Endothelial cell of umbilical vein (primary cell): ENCODE measurements around the gene AFG3L2. TPM values are rescaled to one million over a fixed set of nuclear protein-coding genes. Genes with fewer than 3 reads are reported as not detected.

Source experiments
- BruUV-seq: library from RNA; stranded (reverse); fragments of 400-500 nt; replicated peaks from 2 replicates; lab custom pipeline; 2021; lab: Mats Ljungman, UMichigan
- CTCF ChIA-PET: fragments of 300-600, 350-600 bp; sonication (Branson Sonifier 250); formaldehyde crosslinking; loops from one replicate; lab custom pipeline; 2021; ENCODE audit warnings: antibody characterized with exemption, inconsistent platforms; lab: Charles Lee
- POLR2A ChIA-PET: fragments of 300-600, 350-600 bp; sonication (Branson Sonifier 250); formaldehyde crosslinking; loops from one replicate; lab custom pipeline; 2021; ENCODE audit warnings: antibody characterized with exemption, inconsistent platforms; lab: Charles Lee
- DNase-seq: peaks from one replicate; pipeline ENCODE4 v3.0.0-alpha.2; 2011; ENCODE audit warnings: low read depth, low spot score
- FAIRE-seq: peaks from 2 replicates; lab custom pipeline; 2011; peaks lifted over from hg19 to GRCh38; lab: Jason Lieb, UNC
- H2AFZ ChIP-seq: 2 replicates; pipeline ENCODE4 v1.6.0; 2012; ENCODE audit warnings: low read depth, low read length, control low read depth, inconsistent platforms
- H3K27ac ChIP-seq: 2 replicates; pipeline ENCODE4 v1.5.1; 2011; ENCODE audit warnings: low read depth, mild to moderate bottlenecking, control low read depth, low read length, moderate library complexity; ENCODE audit not compliant: insufficient read depth
- H3K27me3 ChIP-seq, 2 experiments: 2 replicates each; pipeline versions ENCODE4 v1.6.0 to v1.6.1; 2011; ENCODE audit warnings: low read length in 2 of 2, mixed read lengths in 1 of 2; ENCODE audit not compliant: control insufficient read depth in 2 of 2, insufficient read depth in 2 of 2
- H3K36me3 ChIP-seq, 2 experiments: 2 replicates in 1 of 2; 3 replicates in 1 of 2; pipeline ENCODE4 v1.5.1; 2011; ENCODE audit warnings: low read length in 2 of 2, mild to moderate bottlenecking in 1 of 2, moderate library complexity in 1 of 2; ENCODE audit not compliant: control insufficient read depth in 2 of 2, insufficient read depth in 2 of 2; ENCODE audit errors: extremely low read depth in 1 of 2
- H3K4me1 ChIP-seq: 3 replicates; pipeline ENCODE4 v1.5.1; 2011; ENCODE audit warnings: mild to moderate bottlenecking, low read length; ENCODE audit not compliant: control insufficient read depth, insufficient read depth; ENCODE audit errors: extremely low read depth
- H3K4me2 ChIP-seq: 2 replicates; pipeline ENCODE4 v1.6.1; 2011; ENCODE audit warnings: low read length, control low read depth, mixed read lengths; ENCODE audit not compliant: insufficient read depth
- H3K4me3 ChIP-seq, 3 experiments: fragments of 200-600 bp in 1 of 3; sonication (generic), shearing (Covaris generic) in 1 of 3; replicated peaks in 1 of 3; 2 replicates each; pipeline ENCODE4 v1.5.1; 2011 to 2016; ENCODE audit warnings: control low read depth in 3 of 3, low read length in 3 of 3, mild to moderate bottlenecking in 2 of 3, inconsistent platforms in 1 of 3, low read depth in 1 of 3, moderate library complexity in 1 of 3; ENCODE audit not compliant: insufficient read depth in 1 of 3
- H3K79me2 ChIP-seq: 2 replicates; pipeline ENCODE4 v1.6.0; 2012; ENCODE audit warnings: low read length, inconsistent platforms; ENCODE audit not compliant: control insufficient read depth, insufficient read depth
- H3K9ac ChIP-seq: replicated peaks from 2 replicates; pipeline ENCODE3; 2011; ENCODE audit warnings: low read length, control low read depth; ENCODE audit not compliant: insufficient read depth; ENCODE audit errors: extremely low read depth
- H3K9me1 ChIP-seq: replicated peaks from 3 replicates; pipeline ENCODE4 v1.6.0; 2011; ENCODE audit warnings: mild to moderate bottlenecking, low read length; ENCODE audit not compliant: control insufficient read depth, insufficient read depth; ENCODE audit errors: extremely low read depth
- H3K9me3 ChIP-seq: replicated peaks from 2 replicates; pipeline ENCODE4 v1.5.1; 2012; ENCODE audit warnings: low read length, inconsistent platforms; ENCODE audit not compliant: control insufficient read depth, insufficient read depth
- H4K20me1 ChIP-seq: replicated peaks from 2 replicates; pipeline ENCODE3; 2011; ENCODE audit warnings: mild to moderate bottlenecking, low read length; ENCODE audit not compliant: control insufficient read depth, insufficient read depth; ENCODE audit errors: extremely low read depth
- EZH2 ChIP-seq: IDR thresholded peaks from 2 replicates; pipeline ENCODE4 v1.6.1; 2012; ENCODE audit warnings: borderline replicate concordance, low read depth, mild to moderate bottlenecking, moderate library complexity, low read length, inconsistent platforms; ENCODE audit not compliant: severe bottlenecking
- GATA2 ChIP-seq: IDR thresholded peaks from 2 replicates; pipeline ENCODE4 v1.7.0; 2011; ENCODE audit warnings: low read depth, mild to moderate bottlenecking, moderate library complexity, mixed read lengths, low read length; ENCODE audit not compliant: insufficient read length, insufficient read depth
- JUN ChIP-seq: IDR thresholded peaks from 2 replicates; pipeline ENCODE4 v1.6.1; 2011; ENCODE audit warnings: borderline replicate concordance, low read depth; ENCODE audit not compliant: insufficient read length, insufficient read depth
- dilution Hi-C: fragments of 300-500 bp; cut with MboI; formaldehyde crosslinking; loops from one replicate; pipeline ENCODE4 v1.15.0; 2019; ENCODE audit warnings: low sequenced_read_pairs; ENCODE audit not compliant: extremely low pct_ligation_motif_present
- intact Hi-C: fragments of 100-400 bp; cut with micrococcal nuclease; formaldehyde crosslinking; loops from one replicate; pipeline ENCODE4 v1.10.0; 2022
- polyA plus RNA-seq, 4 experiments: library from polyadenylated mRNA; depleted of rRNA in 3 of 4; stranded (reverse) in 3 of 4; unstranded in 1 of 4; fragments of >200 nt; gene quantifications; 2 replicates each; pipeline versions ENCODE4 v1.2.1 to v1.2.3, GENCODE V29; 2011 to 2012; ENCODE audit warnings: missing spikeins in 1 of 4
- total RNA-seq: library from RNA; stranded (reverse); gene quantifications from 2 replicates; pipeline ENCODE4 v1.2.3, GENCODE V29; 2021
- TF ChIP-seq, protein P1 (sequence below), 2 donors: IDR thresholded peaks; 1 replicate in 1 of 2; 2 replicates in 1 of 2; pipeline ENCODE4 v1.5.1; 2011; ENCODE audit warnings: low read length in 2 of 2, mild to moderate bottlenecking in 2 of 2, moderate library complexity in 2 of 2, control low read depth in 1 of 2, inconsistent platforms in 1 of 2, low read depth in 1 of 2; ENCODE audit not compliant: insufficient read depth in 1 of 2; ENCODE audit errors: extremely low read depth in 1 of 2

AFG3L2 gene
- total and polyA plus RNA-seq, 2 donors (not counting 3 experiments of a cell fraction or from before 2014, with no cell fraction given), result 19.3 to 42.4 TPM

DNA sequence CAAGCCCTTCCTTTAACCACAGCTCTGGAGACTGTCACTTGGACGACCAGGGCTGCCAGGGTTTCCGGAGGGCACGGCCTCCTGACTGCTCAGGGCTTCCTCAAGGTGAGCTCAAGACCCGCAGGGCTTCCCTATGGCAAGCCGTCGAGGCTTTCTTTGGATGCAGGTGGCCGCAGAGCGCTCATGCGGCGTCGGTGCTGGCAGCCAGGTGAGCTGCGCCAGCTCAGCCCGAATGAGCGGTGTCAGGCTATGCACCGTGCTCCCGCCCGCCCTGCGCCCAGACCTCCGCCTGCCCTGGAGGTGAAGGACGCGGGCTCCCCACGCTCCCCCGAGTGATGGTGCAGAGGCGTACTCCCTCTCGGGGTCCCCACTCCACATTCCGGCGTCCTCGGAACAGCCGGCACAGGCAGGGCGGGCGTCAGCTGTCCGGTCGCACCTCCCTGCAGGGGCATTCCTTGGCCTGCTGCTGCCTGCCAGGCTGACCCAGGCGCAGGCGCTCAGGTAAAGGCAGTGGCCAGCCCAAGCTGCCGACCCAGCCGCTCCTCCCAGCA is 89.8 kb downstream of the AFG3L2 start:
- dilution Hi-C loops, result no loop called here

More for the DNA sequence above, 89.8 kb downstream of the AFG3L2 start:
- no peak for TF ChIP-seq GATA2
- no peak for TF ChIP-seq JUN
- no peak for TF ChIP-seq EZH2
- TF ChIP-seq, protein P1, sequence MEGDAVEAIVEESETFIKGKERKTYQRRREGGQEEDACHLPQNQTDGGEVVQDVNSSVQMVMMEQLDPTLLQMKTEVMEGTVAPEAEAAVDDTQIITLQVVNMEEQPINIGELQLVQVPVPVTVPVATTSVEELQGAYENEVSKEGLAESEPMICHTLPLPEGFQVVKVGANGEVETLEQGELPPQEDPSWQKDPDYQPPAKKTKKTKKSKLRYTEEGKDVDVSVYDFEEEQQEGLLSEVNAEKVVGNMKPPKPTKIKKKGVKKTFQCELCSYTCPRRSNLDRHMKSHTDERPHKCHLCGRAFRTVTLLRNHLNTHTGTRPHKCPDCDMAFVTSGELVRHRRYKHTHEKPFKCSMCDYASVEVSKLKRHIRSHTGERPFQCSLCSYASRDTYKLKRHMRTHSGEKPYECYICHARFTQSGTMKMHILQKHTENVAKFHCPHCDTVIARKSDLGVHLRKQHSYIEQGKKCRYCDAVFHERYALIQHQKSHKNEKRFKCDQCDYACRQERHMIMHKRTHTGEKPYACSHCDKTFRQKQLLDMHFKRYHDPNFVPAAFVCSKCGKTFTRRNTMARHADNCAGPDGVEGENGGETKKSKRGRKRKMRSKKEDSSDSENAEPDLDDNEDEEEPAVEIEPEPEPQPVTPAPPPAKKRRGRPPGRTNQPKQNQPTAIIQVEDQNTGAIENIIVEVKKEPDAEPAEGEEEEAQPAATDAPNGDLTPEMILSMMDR (IDR thresholded peaks at IDR 0.05; ENCODE audit: extremely low read depth in 1 of 2, insufficient read depth in 1 of 2, low read depth in 1 of 2, low read length in 2 of 2), result no peak
- DNase-seq (no peak), FAIRE-seq (no peak)
- Histone ChIP-seq H3K79me2 (no peaks in the 10 kb centered on the region), H3K9ac (no peak overlapping the region), H2AFZ (peak overlapping the region; percentile 48), H3K27me3 (peaks cover 0 to 2% of the 10 kb centered on the region in 2 experiments), H3K4me2 (peak overlapping the region; percentile 44), H3K9me3 (no peaks in the 10 kb centered on the region), H3K27ac (no peak overlapping the region), H4K20me1 (no peaks in the 10 kb centered on the region), H3K9me1 (no peaks in the 10 kb centered on the region), H3K4me1 (peaks cover 6% of the 10 kb centered on the region), H3K36me3 (no peaks in the 10 kb centered on the region), H3K4me3 (peak overlapping the region in 1 of 3 experiments; percentile 47)
- intact Hi-C loops, result loop anchor here (10.0 kb wide), 1 partner anchor 368 kb away; the partner anchor contains the start of gene SPIRE1
- BruUV-seq, result no TSS peak
- ChIA-PET POLR2A (interaction anchor here (1.1 to 2.2 kb wide), 4 partner anchors 9 to 24 kb away, joined by 3 to 11 read pairs (median 4); partner anchors contain the start of gene TUBB6), CTCF (interaction anchor here (0.7 to 7.7 kb wide), 10 partner anchors 8 to 41 kb away, joined by 3 to 102 read pairs (median 8); partner anchors contain the start of gene TUBB6)
